HG02571 (cell line): Measurements from ENCODE around the gene EAPP.
"Not testable (repeated sequence)": the region's sequence is repeated elsewhere in the genome, so short reads cannot be mapped to it uniquely, and the experiment has no call there.

Source experiments
- ATAC-seq: cut with Tn5 transposase; IDR thresholded peaks from one replicate; pipeline ENCODE4 v1.9.1; 2021; ENCODE audit warnings: mild to moderate bottlenecking, moderate library complexity; ENCODE audit not compliant: unreplicated experiment

Gene EAPP

GRCh38 chr14:34489324-34489723, 50.2 kb downstream of the EAPP start:
- ATAC-seq: no peak

- ATAC-seq: no peak
Measured at GRCh38 chr14:34488528-34488927, 51.0 kb downstream of the EAPP start.

- no peak for ATAC-seq
Measured at GRCh38 chr14:34484726-34485125, 54.8 kb downstream of the EAPP start.

GRCh38 chr14:34482463-34482862, 57.0 kb downstream of the EAPP start:
- ATAC-seq: no peak

GRCh38 chr14:34479694-34480093, 59.8 kb downstream of the EAPP start:
- ATAC-seq: no peak

GRCh38 chr14:34478261-34478660, 61.2 kb downstream of the EAPP start:
- ATAC-seq: no peak

GRCh38 chr14:34476036-34476435, 63.5 kb downstream of the EAPP start:
- ATAC-seq: not testable (repeated sequence)

- no peak for ATAC-seq
Measured at GRCh38 chr14:34475163-34475562, 64.3 kb downstream of the EAPP start.

GRCh38 chr14:34474187-34474679, 65.3 kb downstream of the EAPP start:
- ATAC-seq: no peak

GRCh38 chr14:34472706-34473279, 66.7 kb downstream of the EAPP start:
- ATAC-seq: no peak

GRCh38 chr14:34470319-34470718, 69.2 kb downstream of the EAPP start:
- no peak for ATAC-seq

- no peak for ATAC-seq
Measured at GRCh38 chr14:34466691-34467090, 72.8 kb downstream of the EAPP start.
